ENCODE results near the gene NOX3.

The NOX3 gene

DNA sequence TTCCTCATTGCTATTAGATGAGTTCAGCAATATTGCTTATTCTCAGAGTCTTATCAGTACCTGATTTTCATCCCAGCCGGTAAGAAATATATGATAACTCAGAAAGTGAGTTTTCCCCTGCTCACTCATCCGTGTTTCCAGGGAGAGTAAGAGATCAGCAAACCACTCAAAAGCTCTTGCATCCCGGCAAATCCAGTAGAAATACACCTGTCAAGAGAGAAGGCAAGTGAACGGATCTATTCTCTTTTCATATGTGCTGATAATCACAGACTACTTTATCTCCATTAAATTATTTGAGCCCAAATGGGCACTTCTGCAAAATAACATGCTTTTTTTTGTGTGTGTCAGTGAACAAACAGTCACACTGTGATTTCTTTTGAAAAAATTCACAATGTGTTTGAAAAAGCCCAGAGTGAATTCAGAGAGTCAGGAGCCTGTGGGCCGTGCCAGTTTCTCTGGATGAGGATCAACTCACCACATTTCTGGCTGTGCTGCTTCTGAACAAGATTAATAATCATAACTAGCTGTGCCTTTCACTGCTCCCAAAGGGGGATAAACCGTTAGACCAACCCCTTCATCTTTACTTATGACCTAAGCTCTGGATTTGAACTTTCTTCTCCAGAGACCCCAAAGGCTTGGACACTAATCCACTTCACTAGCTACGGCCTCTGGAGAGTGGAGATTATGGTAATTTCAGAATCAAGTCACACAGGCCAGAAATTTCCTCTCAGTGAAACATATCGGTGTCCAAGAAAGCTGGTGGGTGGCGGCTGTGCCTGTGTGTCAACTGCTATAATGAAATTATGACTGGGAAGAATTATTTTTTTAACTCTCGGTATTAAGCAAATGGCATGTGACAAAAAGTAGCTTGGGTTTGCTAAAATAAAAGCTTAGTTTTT, 44.2 kb downstream of the NOX3 start:
- H3K27ac Mint-ChIP-seq = no peak overlapping the region
- no peaks in the 10 kb centered on the region for H3K9me3 Mint-ChIP-seq
- H3K36me3 Mint-ChIP-seq (ENCODE audit: low read depth) = no peaks in the 10 kb centered on the region
- intact Hi-C loops (cut with micrococcal nuclease) = no loop called here
- H3K4me3 Mint-ChIP-seq = no peak overlapping the region
- no peaks in the 10 kb centered on the region for H3K4me1 Mint-ChIP-seq (ENCODE audit: low read depth)
- no peaks in the 10 kb centered on the region for H3K27me3 Mint-ChIP-seq

- Mint-ChIP-seq H3K27ac (no peak overlapping the region), H3K9me3 (no peaks in the 10 kb centered on the region), H3K36me3 (ENCODE audit: low read depth) (no peaks in the 10 kb centered on the region), H3K4me1 (ENCODE audit: low read depth) (no peaks in the 10 kb centered on the region), H3K27me3 (no peaks in the 10 kb centered on the region), H3K4me3 (no peak overlapping the region)
- intact Hi-C loops (cut with micrococcal nuclease) = no loop called here
Measured at GRCh38 chr6:155409391-155409790, 46.2 kb downstream of the NOX3 start.

DNA sequence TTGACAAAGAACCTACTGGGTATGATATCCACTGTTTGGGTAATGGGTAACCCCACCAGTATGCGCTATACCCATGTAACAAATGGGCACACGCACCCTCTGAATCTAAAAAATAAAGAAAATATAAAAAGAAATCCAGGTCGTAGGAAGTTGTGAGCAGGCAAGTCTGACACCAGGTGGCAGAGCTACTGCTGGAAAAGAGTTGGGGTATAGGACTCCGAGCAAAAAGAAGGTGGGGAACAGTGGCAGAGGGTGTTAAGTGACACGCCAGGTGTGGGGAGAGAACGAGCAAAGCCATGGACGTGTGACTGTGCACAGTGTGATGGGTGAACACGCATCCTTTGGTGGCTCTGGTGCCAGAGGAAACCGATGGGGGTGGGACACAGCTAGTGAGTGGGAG, 46.7 kb downstream of the NOX3 start:
- intact Hi-C loops (cut with micrococcal nuclease) = no loop called here
- Mint-ChIP-seq H3K4me3 (no peak overlapping the region), H3K36me3 (ENCODE audit: low read depth) (no peaks in the 10 kb centered on the region), H3K27me3 (no peaks in the 10 kb centered on the region), H3K4me1 (ENCODE audit: low read depth) (no peaks in the 10 kb centered on the region), H3K27ac (no peak overlapping the region), H3K9me3 (no peaks in the 10 kb centered on the region)

DNA sequence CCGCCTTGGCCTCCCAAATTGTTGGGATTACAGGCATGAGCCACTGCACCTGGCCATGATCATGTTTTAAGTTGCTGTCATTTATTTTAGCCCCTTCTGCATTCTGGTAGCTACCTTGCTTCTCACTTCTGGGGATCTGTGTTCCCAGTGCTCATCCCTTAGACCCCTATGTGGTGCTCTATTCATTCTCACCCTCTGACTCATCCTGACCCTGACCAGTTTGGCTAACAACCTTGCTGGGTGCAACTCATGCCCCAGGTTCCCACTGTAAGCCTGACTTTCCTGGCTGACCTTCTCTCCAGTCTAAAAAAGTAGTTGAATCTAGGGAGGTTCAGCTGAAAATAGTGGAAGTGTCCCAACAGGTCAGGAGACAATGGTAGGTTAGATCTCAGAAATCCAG, 47.4 kb downstream of the NOX3 start:
- Mint-ChIP-seq H3K27ac (no peak overlapping the region), H3K36me3 (ENCODE audit: low read depth) (no peaks in the 10 kb centered on the region), H3K4me3 (no peak overlapping the region), H3K4me1 (ENCODE audit: low read depth) (no peaks in the 10 kb centered on the region), H3K9me3 (no peaks in the 10 kb centered on the region), H3K27me3 (no peaks in the 10 kb centered on the region)
- intact Hi-C loops (cut with micrococcal nuclease) = no loop called here

DNA sequence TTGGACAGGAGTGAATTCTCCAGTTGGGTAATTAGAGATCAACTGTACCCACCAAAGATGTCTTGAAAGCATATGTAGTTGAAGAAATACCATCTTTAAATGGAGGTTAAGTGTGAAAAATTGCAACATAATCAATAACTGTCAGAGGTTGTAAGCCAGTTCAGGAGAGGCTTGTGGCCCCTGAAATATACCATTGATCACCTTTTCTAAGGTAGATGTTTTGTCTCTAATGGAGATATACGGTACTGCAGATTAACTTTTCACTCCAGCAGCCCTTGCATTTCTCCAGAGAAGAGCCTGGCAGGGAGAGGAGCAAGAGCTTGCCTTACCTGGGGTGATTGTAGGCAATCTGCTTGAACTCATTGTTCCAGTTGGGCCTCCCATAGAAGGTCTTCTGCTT, 48.8 kb downstream of the NOX3 start:
- intact Hi-C loops (cut with micrococcal nuclease) = no loop called here
- Mint-ChIP-seq H3K4me1 (ENCODE audit: low read depth) (no peaks in the 10 kb centered on the region), H3K36me3 (ENCODE audit: low read depth) (no peaks in the 10 kb centered on the region), H3K27ac (no peak overlapping the region), H3K4me3 (no peak overlapping the region), H3K27me3 (no peaks in the 10 kb centered on the region), H3K9me3 (no peaks in the 10 kb centered on the region)

DNA sequence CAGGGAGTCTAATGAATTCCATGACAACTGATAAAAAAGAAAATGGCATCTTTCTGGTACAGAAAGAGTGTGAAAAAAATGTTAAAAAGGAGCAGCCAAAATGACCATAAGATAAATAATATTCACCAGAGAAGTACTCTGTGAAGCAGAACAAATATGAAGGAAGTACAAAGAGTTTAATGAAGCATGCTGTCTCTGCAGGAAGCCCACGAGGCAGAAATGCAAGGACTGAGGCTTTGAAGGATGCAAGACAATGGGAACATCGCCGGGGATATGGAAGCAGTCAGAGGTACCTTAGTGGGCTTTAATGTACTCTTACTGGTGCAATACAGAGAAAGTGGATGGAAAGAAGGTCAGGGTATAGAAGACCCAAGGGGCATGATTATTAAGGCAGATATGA, 50.7 kb downstream of the NOX3 start:
- intact Hi-C loops (cut with micrococcal nuclease) = no loop called here
- H3K4me3 Mint-ChIP-seq = no peak overlapping the region
- no peaks in the 10 kb centered on the region for H3K4me1 Mint-ChIP-seq (ENCODE audit: low read depth)
- H3K27ac Mint-ChIP-seq = no peak overlapping the region
- no peaks in the 10 kb centered on the region for H3K36me3 Mint-ChIP-seq (ENCODE audit: low read depth)
- H3K9me3 Mint-ChIP-seq = no peaks in the 10 kb centered on the region
- H3K27me3 Mint-ChIP-seq = no peaks in the 10 kb centered on the region

DNA sequence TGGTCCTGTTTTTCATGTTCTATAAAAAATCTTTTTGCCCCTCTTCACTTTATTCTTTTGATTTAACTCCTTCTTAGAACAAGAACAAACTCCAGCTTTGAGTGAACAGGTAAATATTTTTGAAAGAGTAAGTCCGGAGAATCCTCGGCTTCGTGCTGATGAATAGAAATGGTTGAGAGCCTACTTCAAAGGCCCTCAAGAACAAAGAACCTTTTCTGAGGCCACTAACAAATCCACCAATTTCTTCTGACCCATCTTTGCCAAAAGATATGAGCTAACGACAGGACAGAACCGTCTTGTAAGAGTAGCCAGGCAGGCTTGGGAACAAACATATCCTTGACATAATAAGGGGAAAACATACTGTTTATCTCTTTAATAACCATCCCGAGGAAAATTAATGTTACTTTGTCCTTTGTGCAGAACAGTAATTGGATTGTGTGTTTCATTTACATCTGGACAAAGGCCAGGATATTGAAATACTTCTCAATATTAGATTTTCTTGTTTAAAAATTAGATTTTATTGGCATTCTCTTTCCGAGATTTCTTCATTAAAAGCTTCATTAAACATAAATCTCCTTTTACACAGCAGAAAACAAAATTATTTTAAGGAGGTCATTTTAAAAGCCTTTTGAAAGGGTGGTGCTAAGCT, 52.9 kb downstream of the NOX3 start:
- Mint-ChIP-seq H3K36me3 (ENCODE audit: low read depth) (no peaks in the 10 kb centered on the region), H3K9me3 (no peaks in the 10 kb centered on the region), H3K4me3 (no peak overlapping the region), H3K27ac (no peak overlapping the region), H3K27me3 (no peaks in the 10 kb centered on the region), H3K4me1 (ENCODE audit: low read depth) (no peaks in the 10 kb centered on the region)
- intact Hi-C loops (cut with micrococcal nuclease) = no loop called here

GRCh38 chr6:155400654-155400965, 55.0 kb downstream of the NOX3 start:
- Mint-ChIP-seq H3K27me3 (no peaks in the 10 kb centered on the region), H3K9me3 (no peaks in the 10 kb centered on the region), H3K4me3 (no peak overlapping the region), H3K4me1 (ENCODE audit: low read depth) (no peaks in the 10 kb centered on the region), H3K36me3 (ENCODE audit: low read depth) (no peaks in the 10 kb centered on the region), H3K27ac (no peak overlapping the region)
- intact Hi-C loops (cut with micrococcal nuclease) = no loop called here

- Mint-ChIP-seq H3K36me3 (ENCODE audit: low read depth) (no peaks in the 10 kb centered on the region), H3K4me3 (no peak overlapping the region)
Measured at GRCh38 chr6:155399745-155400653, 55.6 kb downstream of the NOX3 start.

DNA sequence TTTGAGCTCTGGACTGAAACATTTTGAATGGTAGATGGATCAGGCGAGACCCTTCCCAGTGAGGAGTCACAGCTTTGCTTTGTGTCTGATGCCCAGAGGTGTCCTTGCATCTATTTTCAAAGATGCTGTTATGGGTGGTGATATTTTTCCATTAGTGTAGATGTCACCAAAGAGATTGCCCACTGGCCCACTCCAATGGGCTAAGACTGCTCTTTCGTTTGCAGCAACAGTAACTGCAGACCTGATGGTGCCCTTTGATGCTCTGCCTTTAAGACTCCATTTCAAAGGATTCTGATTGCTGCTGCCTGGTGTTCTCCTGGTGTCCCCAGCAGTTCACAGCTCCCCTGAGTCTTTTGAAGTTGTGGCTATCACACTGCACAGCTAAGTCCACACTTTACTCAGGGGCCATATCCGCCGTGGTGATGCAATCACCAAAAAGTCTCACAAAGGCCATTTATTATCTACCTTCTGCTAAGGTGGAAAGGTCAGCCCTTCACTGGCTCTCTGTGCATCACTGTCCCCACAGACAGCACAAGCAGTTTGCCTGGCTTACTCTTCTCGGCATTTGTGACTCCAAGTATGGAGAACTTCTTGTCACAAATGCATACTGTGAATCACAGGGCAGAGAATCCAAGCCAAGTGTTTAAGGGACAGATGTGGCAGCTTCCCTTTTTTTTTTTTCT, 56.4 kb downstream of the NOX3 start:
- Mint-ChIP-seq H3K36me3 (ENCODE audit: low read depth) (no peaks in the 10 kb centered on the region), H3K4me3 (no peak overlapping the region), H3K4me1 (ENCODE audit: low read depth) (no peaks in the 10 kb centered on the region), H3K27ac (no peak overlapping the region), H3K27me3 (no peaks in the 10 kb centered on the region), H3K9me3 (no peaks in the 10 kb centered on the region)
- intact Hi-C loops (cut with micrococcal nuclease) = no loop called here

More at GRCh38 chr6:155399745-155400653, 55.6 kb downstream of the NOX3 start:
- intact Hi-C loops (cut with micrococcal nuclease) = no loop called here
- Mint-ChIP-seq H3K27ac (no peak overlapping the region), H3K27me3 (no peaks in the 10 kb centered on the region), H3K4me1 (ENCODE audit: low read depth) (no peaks in the 10 kb centered on the region), H3K9me3 (no peaks in the 10 kb centered on the region)

DNA sequence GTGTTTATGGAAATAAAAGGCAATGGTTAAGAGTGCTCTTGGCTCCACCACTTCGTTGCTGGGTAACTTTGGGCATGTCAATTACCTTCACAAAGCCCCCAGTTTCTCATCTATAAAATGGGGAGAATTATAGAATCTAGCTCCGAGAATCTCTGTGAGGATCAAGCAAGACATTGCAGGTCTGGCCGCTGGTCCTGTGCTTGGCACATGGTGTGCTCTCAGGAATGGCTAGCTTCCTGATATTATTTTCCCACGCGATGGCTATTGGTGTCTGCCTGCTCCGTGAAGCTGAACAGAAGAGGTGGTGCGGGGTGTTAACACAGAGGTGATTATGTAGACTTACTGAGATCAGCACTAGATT, 57.0 kb downstream of the NOX3 start:
- Mint-ChIP-seq H3K4me3 (no peak overlapping the region), H3K27ac (no peak overlapping the region), H3K4me1 (ENCODE audit: low read depth) (no peaks in the 10 kb centered on the region), H3K9me3 (no peaks in the 10 kb centered on the region), H3K27me3 (no peaks in the 10 kb centered on the region), H3K36me3 (ENCODE audit: low read depth) (no peaks in the 10 kb centered on the region)
- intact Hi-C loops (cut with micrococcal nuclease) = no loop called here

- no peaks in the 10 kb centered on the region for H3K27me3 Mint-ChIP-seq
- no peaks in the 10 kb centered on the region for H3K36me3 Mint-ChIP-seq (ENCODE audit: low read depth)
- no peaks in the 10 kb centered on the region for H3K4me1 Mint-ChIP-seq (ENCODE audit: low read depth)
- H3K9me3 Mint-ChIP-seq = no peaks in the 10 kb centered on the region
- intact Hi-C loops (cut with micrococcal nuclease) = no loop called here
- H3K27ac Mint-ChIP-seq = no peak overlapping the region
- no peak overlapping the region for H3K4me3 Mint-ChIP-seq
Measured at GRCh38 chr6:155398221-155398620, 57.4 kb downstream of the NOX3 start.

DNA sequence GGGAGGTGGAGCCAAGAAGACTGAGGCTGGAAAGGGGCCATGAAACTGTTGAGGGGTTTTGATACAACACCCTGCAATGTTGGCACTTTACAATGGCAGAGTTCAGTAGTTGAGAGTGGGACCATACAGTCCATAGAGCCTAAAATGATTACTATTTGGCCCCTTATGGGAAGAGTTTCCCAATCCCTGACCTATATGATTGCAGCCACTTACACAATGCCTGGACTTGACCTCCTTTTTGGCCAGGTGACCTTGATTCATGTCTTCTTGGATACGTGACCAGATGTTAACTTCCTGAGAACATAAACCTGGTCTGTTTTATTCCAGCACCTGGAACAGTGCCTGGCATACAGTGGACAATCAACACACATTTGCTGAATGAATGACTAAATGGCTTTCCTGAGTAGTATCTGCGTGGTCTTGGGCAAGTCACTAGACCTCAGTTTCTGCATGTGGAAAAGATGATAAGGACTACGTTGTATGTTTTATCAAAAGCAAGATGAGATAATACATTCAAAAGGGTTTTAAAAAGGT, 58.4 kb downstream of the NOX3 start:
- Mint-ChIP-seq H3K4me1 (ENCODE audit: low read depth) (no peaks in the 10 kb centered on the region), H3K27ac (no peak overlapping the region), H3K9me3 (no peaks in the 10 kb centered on the region), H3K4me3 (no peak overlapping the region), H3K36me3 (ENCODE audit: low read depth) (no peaks in the 10 kb centered on the region), H3K27me3 (no peaks in the 10 kb centered on the region)
- intact Hi-C loops (cut with micrococcal nuclease) = no loop called here

Measured in dendritic cell treated with granulocyte-macrophage colony-stimulating factor and Interleukin-4, amounts not matched to agents 40 ng/mL and 50 ng/mL, for 4 days (primary cell).